Measurements from ENCODE around the gene SCLT1.

Gene SCLT1

DNA sequence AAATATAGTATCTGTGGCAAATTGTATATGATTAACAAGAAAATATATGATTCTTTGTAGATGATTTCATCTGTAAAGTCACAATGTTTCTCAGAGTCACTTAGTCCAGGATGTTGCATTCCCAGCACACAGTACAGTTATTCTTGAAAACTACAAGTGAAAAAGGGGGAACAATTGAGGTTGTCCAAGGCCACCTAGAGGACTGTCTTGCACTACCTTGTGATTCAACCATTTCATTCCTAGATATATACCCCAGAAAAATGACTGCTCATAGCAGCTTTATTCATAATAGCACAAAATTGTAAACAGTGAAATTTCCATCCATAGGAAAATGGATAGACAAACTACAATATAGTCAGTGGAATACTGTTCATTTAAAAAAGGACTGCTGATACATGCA lies 18.6 kb upstream of the SCLT1 start:
- Histone ChIP-seq H3K9me3 (no peaks in the 10 kb centered on the region), H3K27me3 (no peaks in the 10 kb centered on the region), H3K4me2 (no peak overlapping the region), H3K36me3 (no peaks in the 10 kb centered on the region), H4K20me1 (no peaks in the 10 kb centered on the region), H3K9ac (no peak overlapping the region), H3K27ac (no peak overlapping the region), H3K4me1 (no peaks in the 10 kb centered on the region), H3K4me3 (no peak overlapping the region)
- TF ChIP-seq Cebpa-rat (IDR thresholded peaks at IDR 0.05) = no peak

DNA sequence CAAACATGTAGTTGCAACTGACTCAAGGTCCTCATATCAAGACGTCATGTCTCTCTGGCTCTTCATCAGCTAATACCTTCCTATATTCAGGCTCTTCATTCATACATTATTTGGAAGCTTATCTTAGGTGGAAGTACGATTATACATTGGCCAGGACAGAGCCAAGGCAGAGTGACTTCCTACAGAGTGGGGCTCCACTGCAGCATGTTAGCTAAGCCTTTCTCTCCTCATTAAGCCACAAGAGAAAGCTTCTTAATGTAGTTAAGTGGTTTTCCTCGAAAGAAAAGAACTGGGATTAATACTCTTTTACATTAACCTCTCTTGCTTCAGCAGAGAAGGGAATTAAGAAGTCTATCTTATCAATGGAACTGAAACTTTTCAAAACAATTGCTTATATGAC lies 17.6 kb upstream of the SCLT1 start:
- no peaks in the 10 kb centered on the region for H3K27me3 ChIP-seq
- no peak overlapping the region for H3K27ac ChIP-seq
- TF ChIP-seq Cebpa-rat (IDR thresholded peaks at IDR 0.05) = no peak
- no peaks in the 10 kb centered on the region for H3K36me3 ChIP-seq
- H3K4me1 ChIP-seq = no peaks in the 10 kb centered on the region
- no peak overlapping the region for H3K9ac ChIP-seq
- H3K9me3 ChIP-seq = no peaks in the 10 kb centered on the region
- H4K20me1 ChIP-seq = no peaks in the 10 kb centered on the region
- H3K4me2 ChIP-seq = no peak overlapping the region
- no peak overlapping the region for H3K4me3 ChIP-seq

- Histone ChIP-seq H3K9ac (no peak overlapping the region), H4K20me1 (no peaks in the 10 kb centered on the region), H3K27me3 (no peaks in the 10 kb centered on the region), H3K27ac (no peak overlapping the region), H3K4me3 (no peak overlapping the region), H3K4me1 (no peaks in the 10 kb centered on the region), H3K9me3 (no peaks in the 10 kb centered on the region), H3K36me3 (no peaks in the 10 kb centered on the region), H3K4me2 (no peak overlapping the region)
- no peak for TF ChIP-seq Cebpa-rat (IDR thresholded peaks at IDR 0.05)
Observed at GRCh38 chr4:129109965-129110824, 16.9 kb upstream of the SCLT1 start.

DNA sequence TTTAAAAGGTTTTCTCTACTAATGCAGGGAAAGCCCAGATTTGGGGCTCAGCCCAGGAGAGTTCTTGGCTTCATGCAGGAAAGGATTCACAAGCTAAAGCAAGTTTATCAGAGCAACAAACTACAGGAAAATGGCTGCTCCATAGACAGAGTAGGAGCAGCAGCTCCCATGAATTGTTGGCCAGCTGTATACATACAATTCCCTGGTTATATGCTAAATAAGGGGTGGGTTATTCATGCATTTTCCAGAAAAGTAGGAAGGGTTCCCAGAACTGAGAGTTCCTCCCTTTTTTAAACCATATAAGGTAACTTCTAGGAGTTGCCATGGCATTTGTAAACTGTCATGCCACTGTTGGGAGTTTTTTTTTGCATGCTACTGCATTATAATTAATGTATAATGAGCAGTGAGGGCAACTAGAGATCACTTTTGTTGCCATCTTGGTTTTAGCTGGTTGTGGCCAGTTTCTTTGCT lies 5.2 kb upstream of the SCLT1 start:
- peaks cover 14% of the 10 kb centered on the region for H3K4me1 ChIP-seq
- no peak overlapping the region for H3K4me2 ChIP-seq
- no peak overlapping the region for H3K4me3 ChIP-seq
- H3K27ac ChIP-seq = no peak overlapping the region
- no peaks in the 10 kb centered on the region for H4K20me1 ChIP-seq
- no peaks in the 10 kb centered on the region for H3K36me3 ChIP-seq
- no peak for TF ChIP-seq Cebpa-rat (IDR thresholded peaks at IDR 0.05)
- no peaks in the 10 kb centered on the region for H3K9me3 ChIP-seq
- H3K9ac ChIP-seq = no peak overlapping the region
- no peaks in the 10 kb centered on the region for H3K27me3 ChIP-seq

- Histone ChIP-seq H3K4me1 (peaks cover 31% of the 10 kb centered on the region), H3K27me3 (no peaks in the 10 kb centered on the region), H4K20me1 (peaks cover 14% of the 10 kb centered on the region; the same call in 1 of the 2 replicates), H3K4me3 (peak within 1 kb of the TSS; percentile 75), H3K9me3 (no peaks in the 10 kb centered on the region), H3K36me3 (no peaks in the 10 kb centered on the region), H3K27ac (peak within 1 kb of the TSS; percentile 77), H3K9ac (peak within 1 kb of the TSS; percentile 79), H3K4me2 (peak within 1 kb of the TSS; percentile 57)
- no peak for TF ChIP-seq Cebpa-rat (IDR thresholded peaks at IDR 0.05)
Observed at GRCh38 chr4:129095811-129096454, 2.6 kb upstream of the SCLT1 start, which contains the start of gene C4orf33. C4orf33 (plus strand) TSS chr4:129096152; CDS start chr4:129102611, 6,459 bp downstream.

- Histone ChIP-seq H3K36me3 (no peaks in the 10 kb centered on the region), H3K9me3 (no peaks in the 10 kb centered on the region), H4K20me1 (peaks cover 14% of the 10 kb centered on the region; the same call in 1 of the 2 replicates), H3K9ac (0 out of 2 replicates have a peak overlapping the region, but pooled peaks have one; percentile 88), H3K4me3 (peak overlapping the region; percentile 80; the same call in 1 of the 2 replicates), H3K4me2 (peak overlapping the region; percentile 79), H3K27ac (no peak overlapping the region), H3K4me1 (peaks cover 32% of the 10 kb centered on the region), H3K27me3 (no peaks in the 10 kb centered on the region)
- TF ChIP-seq Cebpa-rat (IDR thresholded peaks at IDR 0.05) = no peak
Observed at GRCh38 chr4:129094347-129094746, 1.0 kb upstream of the SCLT1 start.

- TF ChIP-seq Cebpa-rat (IDR thresholded peaks at IDR 0.05) = no peak
- Histone ChIP-seq H3K27me3 (no peaks in the 10 kb centered on the region), H3K36me3 (no peaks in the 10 kb centered on the region), H3K27ac (peak overlapping the region; percentile 87), H3K9ac (peak overlapping the region; percentile 88), H3K9me3 (no peaks in the 10 kb centered on the region), H3K4me2 (peak overlapping the region; percentile 79), H3K4me1 (peaks cover 32% of the 10 kb centered on the region), H3K4me3 (peak overlapping the region; percentile 80), H4K20me1 (peaks cover 14% of the 10 kb centered on the region; the same call in 1 of the 2 replicates)
Observed at GRCh38 chr4:129092631-129093190, 628 bp downstream of the SCLT1 start.

- no peak overlapping the region for H3K4me2 ChIP-seq
- H4K20me1 ChIP-seq = peaks cover 13% of the 10 kb centered on the region; the same call in 1 of the 2 replicates
- peaks cover 19% of the 10 kb centered on the region for H3K36me3 ChIP-seq
- H3K9me3 ChIP-seq = peaks cover 22% of the 10 kb centered on the region
- H3K4me3 ChIP-seq = no peak overlapping the region
- H3K4me1 ChIP-seq = peaks cover 17% of the 10 kb centered on the region
- no peak overlapping the region for H3K27ac ChIP-seq
- no peak for TF ChIP-seq Cebpa-rat (IDR thresholded peaks at IDR 0.05)
- H3K27me3 ChIP-seq = no peaks in the 10 kb centered on the region
- no peak overlapping the region for H3K9ac ChIP-seq
Observed at GRCh38 chr4:129087516-129087915, 5.8 kb downstream of the SCLT1 start.

- Histone ChIP-seq H3K9me3 (peaks cover 41% of the 10 kb centered on the region), H3K4me1 (no peaks in the 10 kb centered on the region), H3K27ac (no peak overlapping the region), H4K20me1 (no peaks in the 10 kb centered on the region), H3K4me3 (no peak overlapping the region), H3K36me3 (peaks cover 35% of the 10 kb centered on the region), H3K4me2 (no peak overlapping the region), H3K9ac (no peak overlapping the region), H3K27me3 (no peaks in the 10 kb centered on the region)
- TF ChIP-seq Cebpa-rat (IDR thresholded peaks at IDR 0.05) = no peak
Observed at GRCh38 chr4:129085472-129085871, 7.9 kb downstream of the SCLT1 start.

Data from BLaER1 (cell line).